WTC11 (cell line): ENCODE measurements around the gene LOX. TPM values are rescaled to one million over a fixed set of nuclear protein-coding genes. Genes with fewer than 3 reads are reported as not detected.

Experiments
- ATAC-seq: fragments of 200-7000 bp; cut with Tn5 transposase; 2 replicates; pipeline ENCODE4 v1.10.0; 2021; ENCODE audit warnings: mild to moderate bottlenecking, moderate library complexity
- CTCF ChIA-PET: fragments of 300-600 bp; sonication (Branson Sonifier 250); formaldehyde crosslinking; loops from one replicate; lab custom pipeline; 2021; ENCODE audit warnings: antibody characterized with exemption; lab: Charles Lee
- POLR2A ChIA-PET: fragments of 350-600 bp; sonication (Branson Sonifier 250); formaldehyde crosslinking; loops from one replicate; lab custom pipeline; 2021; ENCODE audit warnings: antibody characterized with exemption; lab: Charles Lee
- DNase-seq: peaks from one replicate; pipeline ENCODE4 v3.0.0; 2021; ENCODE audit warnings: low spot score
- H3K27ac Mint-ChIP-seq: 2 replicates; pipeline ENCODE4 v1.8.0; 2021; ENCODE audit warnings: mixed read lengths
- H3K27me3 Mint-ChIP-seq: 2 replicates; pipeline ENCODE4 v1.8.0; 2021; ENCODE audit warnings: low read depth, mild to moderate bottlenecking, moderate library complexity, mixed read lengths
- H3K36me3 Mint-ChIP-seq: 2 replicates; pipeline ENCODE4 v1.8.0; 2021; ENCODE audit warnings: mixed read lengths
- H3K4me1 Mint-ChIP-seq: 2 replicates; pipeline ENCODE4 v1.8.0; 2022; ENCODE audit warnings: mixed read lengths
- H3K4me3 Mint-ChIP-seq: 2 replicates; pipeline ENCODE4 v1.8.0; 2021; ENCODE audit warnings: mild to moderate bottlenecking, moderate library complexity, mixed read lengths
- H3K9me3 Mint-ChIP-seq: 2 replicates; pipeline ENCODE4 v1.8.0; 2021; ENCODE audit warnings: mixed read lengths
- AFF4 ChIP-seq: sonication (generic); formaldehyde crosslinking; IDR thresholded peaks from 2 replicates; pipeline ENCODE4 v1.8.1; 2023; ENCODE audit warnings: mild to moderate bottlenecking, missing genetic modification reagents, borderline replicate concordance
- ATF1 ChIP-seq: sonication (generic); formaldehyde crosslinking; IDR thresholded peaks from 2 replicates; pipeline ENCODE4 v1.8.1; 2023; ENCODE audit warnings: mild to moderate bottlenecking, moderate library complexity, missing genetic modification reagents
- ATF2 ChIP-seq: sonication (generic); formaldehyde crosslinking; IDR thresholded peaks from 2 replicates; pipeline ENCODE4 v1.8.1; 2022; ENCODE audit warnings: low read depth, missing genetic modification reagents, borderline replicate concordance
- ATF3 ChIP-seq: sonication (generic); formaldehyde crosslinking; conservative IDR thresholded peaks from 2 replicates; pipeline ENCODE4 v1.8.1; 2022; ENCODE audit warnings: mild to moderate bottlenecking, missing genetic modification reagents
- ATF6 ChIP-seq: sonication (generic); formaldehyde crosslinking; IDR thresholded peaks from 2 replicates; pipeline ENCODE4 v1.8.1; 2023; ENCODE audit warnings: mild to moderate bottlenecking, missing genetic modification reagents
- E2F4 ChIP-seq: sonication (generic); formaldehyde crosslinking; IDR thresholded peaks from 2 replicates; pipeline ENCODE4 v1.8.1; 2022; ENCODE audit warnings: low read depth, mild to moderate bottlenecking, moderate library complexity, missing genetic modification reagents, borderline replicate concordance
- E2F5 ChIP-seq: sonication (generic); formaldehyde crosslinking; IDR thresholded peaks from 2 replicates; pipeline ENCODE4 v1.8.1; 2022; ENCODE audit warnings: mild to moderate bottlenecking, moderate library complexity, missing genetic modification reagents
- FOXP1 ChIP-seq: sonication (generic); formaldehyde crosslinking; IDR thresholded peaks from 2 replicates; pipeline ENCODE4 v1.8.0; 2022; ENCODE audit warnings: missing genetic modification reagents, mild to moderate bottlenecking, moderate library complexity, borderline replicate concordance
- GRHL2 ChIP-seq: fragments of 250-450 bp; sonication (Bioruptor Pico); IDR thresholded peaks from 2 replicates; pipeline ENCODE4 v1.8.0; 2022; ENCODE audit warnings: mild to moderate bottlenecking, moderate library complexity; ENCODE audit not compliant: insufficient replicate concordance, severe bottlenecking
- JUN ChIP-seq: sonication (generic); formaldehyde crosslinking; IDR thresholded peaks from 2 replicates; pipeline ENCODE4 v1.8.0; 2023; ENCODE audit warnings: mild to moderate bottlenecking, missing genetic modification reagents
- NR3C1 ChIP-seq: sonication (generic); formaldehyde crosslinking; conservative IDR thresholded peaks from 2 replicates; pipeline ENCODE4 v1.8.1; 2023; ENCODE audit warnings: low read depth, mild to moderate bottlenecking, missing genetic modification reagents
- PRDM15 ChIP-seq: sonication (generic); formaldehyde crosslinking; IDR thresholded peaks from 2 replicates; pipeline ENCODE4 v1.8.0; 2022; ENCODE audit warnings: missing genetic modification reagents
- RORB ChIP-seq: fragments of 250-450 bp; sonication (Bioruptor Pico); IDR thresholded peaks from 2 replicates; pipeline ENCODE4 v1.9.0; 2021; ENCODE audit warnings: mild to moderate bottlenecking
- TCF7 ChIP-seq: sonication (generic); formaldehyde crosslinking; IDR thresholded peaks from 2 replicates; pipeline ENCODE4 v1.8.0; 2022; ENCODE audit warnings: mild to moderate bottlenecking, low read depth, missing genetic modification reagents, moderate library complexity
- TEAD4 ChIP-seq: sonication (generic); formaldehyde crosslinking; IDR thresholded peaks from 2 replicates; pipeline ENCODE4 v1.8.0; 2022; ENCODE audit warnings: mild to moderate bottlenecking, missing genetic modification reagents
- ZNF232 ChIP-seq: sonication (generic); formaldehyde crosslinking; IDR thresholded peaks from 2 replicates; pipeline ENCODE4 v1.8.0; 2022; ENCODE audit warnings: mild to moderate bottlenecking, missing genetic modification reagents
- total RNA-seq: library from RNA; stranded (reverse); gene quantifications from 3 replicates; pipeline ENCODE4 v1.2.3, GENCODE V29; 2021

LOX gene
- total RNA-seq, 1 experiment from 2014 or later = 1.3 TPM

- ChIA-PET POLR2A (no interaction called here), CTCF (interaction anchor here (0.8 kb wide), 1 partner anchor 23 kb away, joined by 3 read pairs; no protein-coding TSS in a partner anchor)
- Mint-ChIP-seq H3K4me3 (no peak overlapping the region), H3K27me3 (no peaks in the 10 kb centered on the region), H3K4me1 (peaks cover 7% of the 10 kb centered on the region), H3K27ac (no peak overlapping the region), H3K36me3 (no peaks in the 10 kb centered on the region)
- DNase-seq = no peak
- TF ChIP-seq ZNF232 (no peak), PRDM15 (no peak), AFF4 (no peak), ATF2 (CRISPR knock-in tag) (no peak), JUN (CRISPR knock-in tag) (no peak), ATF3 (CRISPR knock-in tag) (no peak), ATF1 (CRISPR knock-in tag) (no peak), E2F4 (CRISPR knock-in tag) (no peak), E2F5 (CRISPR knock-in tag) (no peak), RORB (no peak), TCF7 (no peak), NR3C1 (CRISPR knock-in tag) (no peak), FOXP1 (no peak), GRHL2 (CRISPR knock-in tag) (no peak), ATF6 (CRISPR knock-in tag) (no peak), TEAD4 (CRISPR knock-in tag) (no peak)
- TF ChIP-seq, all 79 proteins: peak for 0
- H3K9me3 Mint-ChIP-seq = no peaks in the 10 kb centered on the region
- ATAC-seq = no peak
Observed at GRCh38 chr5:122114501-122114900, 36.4 kb upstream of the LOX start.
